HL-60 (cell line): ENCODE results near the gene NKAPL.

Experiments
- DNase-seq, 2 experiments: peaks; one replicate each; pipeline ENCODE4 v3.0.0-alpha.2; 2010 to 2020; ENCODE audit warnings: low read depth in 1 of 2, low spot score in 1 of 2
- H3K27ac ChIP-seq: fragments of 250-450 bp; sonication (Bioruptor Pico); replicated peaks from 2 replicates; pipeline ENCODE4 v1.5.1; 2020; ENCODE audit warnings: mild to moderate bottlenecking, moderate library complexity
- H3K27me3 ChIP-seq: fragments of 250-450 bp; sonication (Bioruptor Pico); 2 replicates; pipeline ENCODE4 v1.5.1; 2021; ENCODE audit warnings: mild to moderate bottlenecking, moderate library complexity; ENCODE audit not compliant: insufficient read depth, poor library complexity, severe bottlenecking
- H3K4me3 ChIP-seq: replicated peaks from 2 replicates; pipeline ENCODE4 v1.5.1; 2011; ENCODE audit warnings: mild to moderate bottlenecking, control low read depth, low read length; ENCODE audit not compliant: insufficient read depth
- GABPA ChIP-seq: IDR thresholded peaks from 2 replicates; pipeline ENCODE4 v1.6.1; 2012; ENCODE audit warnings: low read depth
- POLR2AphosphoS5 ChIP-seq: IDR thresholded peaks from 2 replicates; pipeline ENCODE4 v1.6.1; 2012; ENCODE audit warnings: low read depth
- SPI1 ChIP-seq: IDR thresholded peaks from 2 replicates; pipeline ENCODE4 v1.6.1; 2012; ENCODE audit warnings: low read depth, mild to moderate bottlenecking, borderline replicate concordance
- TF ChIP-seq, protein P1 (sequence below): IDR thresholded peaks from one replicate; pipeline ENCODE4 v1.5.1; 2011; ENCODE audit warnings: low read length, control low read depth, inconsistent platforms; ENCODE audit not compliant: insufficient read depth
- TF ChIP-seq, protein P2 (sequence below): IDR thresholded peaks from 2 replicates; pipeline ENCODE4 v1.6.1; 2012; ENCODE audit warnings: low read depth; ENCODE audit not compliant: insufficient replicate concordance

Gene NKAPL

DNA sequence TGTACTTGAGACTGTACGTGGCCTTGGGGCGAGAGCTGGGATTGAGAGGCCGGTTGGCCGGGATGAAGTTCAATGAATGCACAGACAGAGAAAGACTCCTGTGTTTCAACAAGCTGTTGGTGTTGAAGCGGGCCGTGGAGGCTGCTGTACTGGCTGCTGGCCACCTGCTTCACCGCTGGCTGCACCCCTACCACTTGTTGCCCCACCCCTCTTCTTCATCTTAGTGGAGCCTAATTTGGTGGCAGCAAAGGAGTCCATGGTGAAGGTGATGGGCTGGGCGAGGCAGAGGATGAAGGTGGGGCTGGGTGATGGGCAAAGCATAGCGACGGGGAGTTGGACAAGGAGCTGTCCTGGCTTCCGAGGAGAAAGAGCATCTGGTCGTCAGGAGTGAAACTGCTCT is 41.2 kb upstream of the NKAPL start:
- Histone ChIP-seq H3K4me3 (no peak overlapping the region), H3K27me3 (no peaks in the 10 kb centered on the region), H3K27ac (no peak overlapping the region)
- TF ChIP-seq, protein P1, sequence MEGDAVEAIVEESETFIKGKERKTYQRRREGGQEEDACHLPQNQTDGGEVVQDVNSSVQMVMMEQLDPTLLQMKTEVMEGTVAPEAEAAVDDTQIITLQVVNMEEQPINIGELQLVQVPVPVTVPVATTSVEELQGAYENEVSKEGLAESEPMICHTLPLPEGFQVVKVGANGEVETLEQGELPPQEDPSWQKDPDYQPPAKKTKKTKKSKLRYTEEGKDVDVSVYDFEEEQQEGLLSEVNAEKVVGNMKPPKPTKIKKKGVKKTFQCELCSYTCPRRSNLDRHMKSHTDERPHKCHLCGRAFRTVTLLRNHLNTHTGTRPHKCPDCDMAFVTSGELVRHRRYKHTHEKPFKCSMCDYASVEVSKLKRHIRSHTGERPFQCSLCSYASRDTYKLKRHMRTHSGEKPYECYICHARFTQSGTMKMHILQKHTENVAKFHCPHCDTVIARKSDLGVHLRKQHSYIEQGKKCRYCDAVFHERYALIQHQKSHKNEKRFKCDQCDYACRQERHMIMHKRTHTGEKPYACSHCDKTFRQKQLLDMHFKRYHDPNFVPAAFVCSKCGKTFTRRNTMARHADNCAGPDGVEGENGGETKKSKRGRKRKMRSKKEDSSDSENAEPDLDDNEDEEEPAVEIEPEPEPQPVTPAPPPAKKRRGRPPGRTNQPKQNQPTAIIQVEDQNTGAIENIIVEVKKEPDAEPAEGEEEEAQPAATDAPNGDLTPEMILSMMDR = no peak
- no peak for TF ChIP-seq SPI1
- TF ChIP-seq, protein P2, sequence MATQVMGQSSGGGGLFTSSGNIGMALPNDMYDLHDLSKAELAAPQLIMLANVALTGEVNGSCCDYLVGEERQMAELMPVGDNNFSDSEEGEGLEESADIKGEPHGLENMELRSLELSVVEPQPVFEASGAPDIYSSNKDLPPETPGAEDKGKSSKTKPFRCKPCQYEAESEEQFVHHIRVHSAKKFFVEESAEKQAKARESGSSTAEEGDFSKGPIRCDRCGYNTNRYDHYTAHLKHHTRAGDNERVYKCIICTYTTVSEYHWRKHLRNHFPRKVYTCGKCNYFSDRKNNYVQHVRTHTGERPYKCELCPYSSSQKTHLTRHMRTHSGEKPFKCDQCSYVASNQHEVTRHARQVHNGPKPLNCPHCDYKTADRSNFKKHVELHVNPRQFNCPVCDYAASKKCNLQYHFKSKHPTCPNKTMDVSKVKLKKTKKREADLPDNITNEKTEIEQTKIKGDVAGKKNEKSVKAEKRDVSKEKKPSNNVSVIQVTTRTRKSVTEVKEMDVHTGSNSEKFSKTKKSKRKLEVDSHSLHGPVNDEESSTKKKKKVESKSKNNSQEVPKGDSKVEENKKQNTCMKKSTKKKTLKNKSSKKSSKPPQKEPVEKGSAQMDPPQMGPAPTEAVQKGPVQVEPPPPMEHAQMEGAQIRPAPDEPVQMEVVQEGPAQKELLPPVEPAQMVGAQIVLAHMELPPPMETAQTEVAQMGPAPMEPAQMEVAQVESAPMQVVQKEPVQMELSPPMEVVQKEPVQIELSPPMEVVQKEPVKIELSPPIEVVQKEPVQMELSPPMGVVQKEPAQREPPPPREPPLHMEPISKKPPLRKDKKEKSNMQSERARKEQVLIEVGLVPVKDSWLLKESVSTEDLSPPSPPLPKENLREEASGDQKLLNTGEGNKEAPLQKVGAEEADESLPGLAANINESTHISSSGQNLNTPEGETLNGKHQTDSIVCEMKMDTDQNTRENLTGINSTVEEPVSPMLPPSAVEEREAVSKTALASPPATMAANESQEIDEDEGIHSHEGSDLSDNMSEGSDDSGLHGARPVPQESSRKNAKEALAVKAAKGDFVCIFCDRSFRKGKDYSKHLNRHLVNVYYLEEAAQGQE = no peak
- TF ChIP-seq POLR2AphosphoS5 = no peak
- no peak for TF ChIP-seq GABPA
- no peak for DNase-seq

DNA sequence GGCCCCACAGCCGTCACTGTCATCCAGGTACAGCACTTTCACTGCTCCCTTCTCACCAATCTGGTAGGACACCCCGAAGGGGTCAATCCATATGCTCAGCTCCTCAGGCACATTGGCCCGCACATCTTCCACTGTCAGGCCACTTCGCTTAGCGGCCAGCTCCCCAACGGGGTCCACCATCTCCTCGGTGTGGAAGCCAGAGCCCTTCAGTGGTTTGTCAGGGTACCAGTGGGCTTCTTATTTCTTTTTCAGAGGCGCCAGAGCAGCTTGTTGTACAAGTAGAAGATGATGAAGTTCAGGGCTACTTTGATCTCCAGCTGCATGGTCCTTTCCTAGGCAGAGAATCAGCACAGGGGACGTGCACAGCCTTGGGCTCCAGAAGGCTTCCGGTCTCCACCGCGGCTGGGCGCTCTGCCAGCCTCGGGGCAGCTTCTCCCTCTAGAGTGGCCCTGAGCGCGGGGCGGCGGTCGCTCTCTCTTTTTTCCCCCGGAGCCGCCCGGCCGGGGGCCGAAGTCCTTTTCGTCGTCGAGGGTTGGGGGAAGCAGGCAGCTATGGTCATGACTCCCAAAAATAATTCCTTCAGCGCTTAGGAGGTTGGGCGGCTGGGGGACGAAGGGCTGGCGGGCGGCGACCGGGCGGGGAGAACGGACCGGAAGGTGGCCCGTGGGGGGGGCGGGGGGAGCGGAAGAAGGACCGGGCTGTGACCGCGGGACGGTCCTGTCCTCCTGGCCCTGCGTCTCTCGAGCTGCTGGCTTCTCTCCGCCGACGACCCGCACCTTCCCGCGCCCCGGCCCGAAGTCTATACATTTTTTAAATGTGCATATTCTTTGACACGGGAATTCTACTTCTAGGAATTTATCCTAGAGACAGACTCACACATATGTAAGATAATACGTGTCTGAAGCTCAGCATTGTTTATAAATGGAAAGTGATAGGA is 40.5 kb upstream of the NKAPL start:
- DNase-seq = peak; percentile 45 to 69
- peak overlapping the region; percentile 62 for H3K27ac ChIP-seq
- H3K27me3 ChIP-seq = no peaks in the 10 kb centered on the region
- peak overlapping the region; percentile 48 for H3K4me3 ChIP-seq
- TF ChIP-seq, protein P2 = no peak
- no peak for TF ChIP-seq SPI1
- TF ChIP-seq GABPA = peak; percentile 66; the same call in 1 of the 2 replicates
- TF ChIP-seq POLR2AphosphoS5 = peak; percentile 57; the same call in 1 of the 2 replicates
- TF ChIP-seq, protein P1 = no peak

DNA sequence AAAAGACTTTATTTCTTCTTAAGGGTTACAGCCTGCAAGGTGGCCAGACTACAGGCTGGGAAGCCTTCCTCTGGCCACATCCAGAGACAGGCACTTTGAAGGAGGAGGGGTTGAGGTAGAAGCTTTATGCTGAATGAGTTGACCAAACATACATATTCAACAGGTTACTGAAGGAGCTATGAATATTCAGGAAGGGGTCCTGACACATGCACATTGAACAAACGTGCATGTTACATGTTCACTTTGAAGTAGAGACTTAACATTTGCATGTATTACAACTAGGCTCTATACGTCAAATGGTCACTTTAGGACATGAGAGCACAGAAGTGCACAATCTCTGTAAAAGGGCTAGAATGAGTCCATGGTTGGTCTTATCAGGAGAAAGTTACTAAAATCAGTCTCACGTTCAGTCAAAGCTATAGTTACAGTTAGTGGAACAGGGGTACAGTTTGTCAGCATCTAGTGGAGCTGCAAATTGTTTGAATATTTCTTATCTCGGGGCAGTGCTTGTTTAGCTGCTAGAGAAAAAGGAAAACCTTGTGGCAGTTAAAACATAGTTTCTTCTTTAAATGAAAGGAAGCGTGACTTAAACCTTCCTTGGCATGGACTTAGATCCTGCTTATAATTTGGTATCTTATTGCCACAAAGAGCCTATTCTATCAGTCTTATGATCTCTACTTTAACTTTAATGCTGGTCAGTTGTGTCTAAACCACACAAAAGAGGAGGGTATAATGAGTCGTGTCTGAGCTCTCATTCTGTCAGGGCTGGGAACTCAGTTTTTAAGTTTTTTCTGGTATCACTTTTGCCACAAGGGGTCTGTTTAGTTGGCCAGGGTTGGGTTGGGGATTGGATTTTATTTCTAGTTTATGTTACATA is 38.6 kb upstream of the NKAPL start:
- no peak overlapping the region for H3K4me3 ChIP-seq
- H3K27me3 ChIP-seq = no peaks in the 10 kb centered on the region
- no peak for DNase-seq
- TF ChIP-seq SPI1 = no peak
- TF ChIP-seq POLR2AphosphoS5 = no peak
- H3K27ac ChIP-seq = no peak overlapping the region
